ENCODE data around the gene HES2.
"Not testable (repeated sequence)": the region's sequence is repeated elsewhere in the genome, so short reads cannot be mapped to it uniquely, and the experiment has no call there.

HES2 gene

DNA sequence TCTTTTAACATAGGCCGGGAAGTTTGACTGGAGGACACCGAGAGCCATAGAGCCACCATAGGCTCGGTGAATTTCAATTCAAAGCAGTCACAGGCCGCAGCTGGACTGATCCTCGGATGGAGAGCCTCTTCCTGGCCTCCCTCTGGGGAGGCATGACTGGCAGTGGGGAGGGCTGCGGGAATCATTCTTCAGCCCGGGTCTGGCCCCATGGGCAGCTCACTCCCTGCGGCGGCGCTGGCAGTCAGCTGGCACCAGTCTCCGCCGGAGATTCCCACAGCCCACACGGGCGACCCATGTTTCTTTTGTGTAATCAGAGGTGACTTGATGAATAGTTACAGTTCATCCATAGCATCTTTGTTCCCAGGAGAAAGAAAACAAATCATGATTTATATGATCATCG, 15.4 kb upstream of the HES2 start:
- no CpG with 5 or more reads among the region's 15 CpGs for WGBS (ENCODE audit: extremely low coverage, insufficient coverage, insufficient read length)
- Histone ChIP-seq H3K36me3 (ENCODE audit: control insufficient read depth in 1 of 2, insufficient read depth in 2 of 2, low read length in 2 of 2) (no peaks in the 10 kb centered on the region), H2AK5ac (ENCODE audit: low read length) (no peak overlapping the region), H3K9me3 (ENCODE audit: insufficient read depth, low read depth, low read length) (no peaks in the 10 kb centered on the region), H3K4me1 (ENCODE audit: control insufficient read depth in 1 of 2, insufficient read depth in 2 of 2, low read length in 2 of 2) (peaks cover 8 to 10% of the 10 kb centered on the region in 2 experiments), H4K8ac (ENCODE audit: low read depth, low read length) (no peak overlapping the region), H2AFZ (ENCODE audit: insufficient read depth, low read length, poor library complexity) (no peak overlapping the region), H3K4me2 (ENCODE audit: low read length) (no peak overlapping the region), H2BK5ac (ENCODE audit: low read depth, low read length, poor library complexity) (no peak overlapping the region), H4K91ac (ENCODE audit: low read depth, low read length) (no peak overlapping the region), H3K9ac (ENCODE audit: low read length) (no peak overlapping the region), H3K4me3 (ENCODE audit: low read depth, low read length) (no peak overlapping the region), H3K27ac (ENCODE audit: low read depth, low read length) (no peak overlapping the region), H3K23ac (ENCODE audit: low read length) (no peak overlapping the region), H3K27me3 (ENCODE audit: insufficient read depth, low read length) (no peaks in the 10 kb centered on the region), H3K79me1 (ENCODE audit: low read length) (peaks cover 2% of the 10 kb centered on the region), H2BK12ac (ENCODE audit: low read length) (no peak overlapping the region), H3K14ac (ENCODE audit: low read length) (no peak overlapping the region), H3K79me2 (ENCODE audit: control insufficient read depth, insufficient read depth, low read length, poor library complexity) (no peaks in the 10 kb centered on the region), H3K18ac (ENCODE audit: low read length) (no peak overlapping the region), H4K12ac (ENCODE audit: low read depth, low read length) (no peak overlapping the region), H3K4ac (ENCODE audit: low read depth, low read length) (no peak overlapping the region), H2BK120ac (ENCODE audit: insufficient read depth, low read length, poor library complexity) (no peak overlapping the region)
- no peak for DNase-seq

DNA sequence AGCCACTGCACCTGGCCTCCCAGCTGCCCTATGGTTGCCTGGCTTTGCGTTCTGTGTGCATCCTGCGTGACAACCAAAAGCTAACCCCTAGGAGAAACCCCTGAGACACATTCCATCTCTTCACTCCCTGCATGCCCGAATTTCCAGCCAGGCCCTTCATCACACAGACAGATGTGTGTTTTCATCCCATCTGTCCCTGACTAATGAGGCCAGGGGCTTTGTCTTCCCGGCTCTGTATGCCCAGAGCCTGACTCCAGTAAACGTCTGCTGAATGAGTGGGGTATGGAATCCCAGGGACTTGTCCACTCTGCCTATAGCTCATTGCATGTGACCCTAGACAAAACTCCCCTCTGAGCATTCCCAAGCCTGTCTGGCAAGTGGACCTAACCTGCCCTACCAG, 14.5 kb upstream of the HES2 start:
- peaks cover 6 to 8% of the 10 kb centered on the region in 2 experiments for H3K4me1 ChIP-seq (ENCODE audit: control insufficient read depth in 1 of 2, insufficient read depth in 2 of 2, low read length in 2 of 2)
- H3K9ac ChIP-seq (ENCODE audit: low read length): no peak overlapping the region
- no peak overlapping the region for H2BK120ac ChIP-seq (ENCODE audit: insufficient read depth, low read length, poor library complexity)
- no peak for DNase-seq
- no peak overlapping the region for H3K4me2 ChIP-seq (ENCODE audit: low read length)
- H3K9me3 ChIP-seq (ENCODE audit: insufficient read depth, low read depth, low read length): no peaks in the 10 kb centered on the region
- H3K27me3 ChIP-seq (ENCODE audit: insufficient read depth, low read length): no peaks in the 10 kb centered on the region
- H3K79me1 ChIP-seq (ENCODE audit: low read length): no peaks in the 10 kb centered on the region
- no peaks in the 10 kb centered on the region for H3K79me2 ChIP-seq (ENCODE audit: control insufficient read depth, insufficient read depth, low read length, poor library complexity)
- H2BK5ac ChIP-seq (ENCODE audit: low read depth, low read length, poor library complexity): no peak overlapping the region
- H4K8ac ChIP-seq (ENCODE audit: low read depth, low read length): no peak overlapping the region
- no peak overlapping the region for H3K14ac ChIP-seq (ENCODE audit: low read length)
- H3K18ac ChIP-seq (ENCODE audit: low read length): no peak overlapping the region
- no peak overlapping the region for H3K23ac ChIP-seq (ENCODE audit: low read length)
- H2AK5ac ChIP-seq (ENCODE audit: low read length): no peak overlapping the region
- H3K27ac ChIP-seq (ENCODE audit: low read depth, low read length): no peak overlapping the region
- H4K12ac ChIP-seq (ENCODE audit: low read depth, low read length): no peak overlapping the region
- WGBS (ENCODE audit: extremely low coverage, insufficient coverage, insufficient read length): no CpG with 5 or more reads among the region's 5 CpGs
- H4K91ac ChIP-seq (ENCODE audit: low read depth, low read length): no peak overlapping the region
- H3K4ac ChIP-seq (ENCODE audit: low read depth, low read length): no peak overlapping the region
- H3K4me3 ChIP-seq (ENCODE audit: low read depth, low read length): no peak overlapping the region
- no peaks in the 10 kb centered on the region for H3K36me3 ChIP-seq (ENCODE audit: control insufficient read depth in 1 of 2, insufficient read depth in 2 of 2, low read length in 2 of 2)
- H2AFZ ChIP-seq (ENCODE audit: insufficient read depth, low read length, poor library complexity): no peak overlapping the region
- H2BK12ac ChIP-seq (ENCODE audit: low read length): no peak overlapping the region

DNA sequence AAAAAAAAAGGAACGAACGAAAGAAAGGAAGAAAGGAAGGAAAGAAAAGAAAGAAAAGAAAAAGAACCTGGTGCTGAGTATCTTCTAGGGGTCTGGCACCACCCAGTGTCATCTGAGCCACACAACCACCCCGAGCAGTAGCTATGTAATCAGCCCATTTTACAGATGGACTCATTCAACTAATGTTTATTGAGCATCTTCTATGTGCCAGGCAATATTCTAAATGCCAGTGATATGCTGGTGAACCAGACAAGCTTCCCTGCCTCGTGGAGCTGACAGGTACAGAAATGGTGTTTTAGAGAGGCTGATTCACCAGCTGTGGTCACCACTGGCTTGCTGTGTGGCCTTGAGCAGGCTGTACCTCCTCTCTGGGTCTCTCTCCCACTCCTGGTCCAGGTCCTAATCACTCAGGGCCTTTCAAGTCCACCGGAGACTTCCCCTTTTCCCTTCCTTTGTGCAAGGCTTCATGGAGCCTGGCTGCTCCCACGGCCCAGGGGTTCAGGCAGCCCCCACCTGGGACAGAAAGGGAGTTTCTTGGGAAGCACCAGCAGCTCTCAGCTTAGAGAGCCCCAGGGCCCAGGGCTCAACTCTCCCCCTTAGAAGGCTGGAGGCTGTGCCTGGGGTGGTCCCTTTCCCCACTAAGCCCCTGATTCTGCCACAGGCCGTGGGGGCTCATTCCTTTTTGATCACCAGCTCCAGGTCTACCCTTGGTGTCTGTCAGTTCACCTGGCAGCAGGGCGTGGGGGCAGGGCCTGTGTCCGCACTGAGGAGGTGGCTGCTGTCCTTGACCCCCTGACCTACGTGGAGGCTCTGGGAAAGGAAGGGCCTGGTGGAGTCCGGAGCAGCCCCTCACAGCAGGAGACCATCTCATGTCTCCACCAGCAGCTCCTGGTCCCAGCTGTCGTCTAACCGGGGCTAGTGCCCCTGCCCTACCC, 12.2 kb upstream of the HES2 start:
- H3K4me1 ChIP-seq (ENCODE audit: control insufficient read depth in 1 of 2, insufficient read depth in 2 of 2, low read length in 2 of 2); H3K9me3 ChIP-seq (ENCODE audit: insufficient read depth, low read depth, low read length); H3K27me3 ChIP-seq (ENCODE audit: insufficient read depth, low read length); H3K9ac ChIP-seq (ENCODE audit: low read length); DNase-seq; H2AFZ ChIP-seq (ENCODE audit: insufficient read depth, low read length, poor library complexity); H2BK120ac ChIP-seq (ENCODE audit: insufficient read depth, low read length, poor library complexity); H4K91ac ChIP-seq (ENCODE audit: low read depth, low read length); H3K4ac ChIP-seq (ENCODE audit: low read depth, low read length); H2BK12ac ChIP-seq (ENCODE audit: low read length); H3K79me2 ChIP-seq (ENCODE audit: control insufficient read depth, insufficient read depth, low read length, poor library complexity); H2BK5ac ChIP-seq (ENCODE audit: low read depth, low read length, poor library complexity); H4K8ac ChIP-seq (ENCODE audit: low read depth, low read length); H3K4me2 ChIP-seq (ENCODE audit: low read length); H3K36me3 ChIP-seq (ENCODE audit: control insufficient read depth in 1 of 2, insufficient read depth in 2 of 2, low read length in 2 of 2); H3K4me3 ChIP-seq (ENCODE audit: low read depth, low read length); H4K12ac ChIP-seq (ENCODE audit: low read depth, low read length); H3K14ac ChIP-seq (ENCODE audit: low read length); H3K79me1 ChIP-seq (ENCODE audit: low read length); H3K27ac ChIP-seq (ENCODE audit: low read depth, low read length); H2AK5ac ChIP-seq (ENCODE audit: low read length); H3K23ac ChIP-seq (ENCODE audit: low read length); H3K18ac ChIP-seq (ENCODE audit: low read length): not testable (repeated sequence)
- WGBS (ENCODE audit: extremely low coverage, insufficient coverage, insufficient read length): no CpG with 5 or more reads among the region's 13 CpGs

DNA sequence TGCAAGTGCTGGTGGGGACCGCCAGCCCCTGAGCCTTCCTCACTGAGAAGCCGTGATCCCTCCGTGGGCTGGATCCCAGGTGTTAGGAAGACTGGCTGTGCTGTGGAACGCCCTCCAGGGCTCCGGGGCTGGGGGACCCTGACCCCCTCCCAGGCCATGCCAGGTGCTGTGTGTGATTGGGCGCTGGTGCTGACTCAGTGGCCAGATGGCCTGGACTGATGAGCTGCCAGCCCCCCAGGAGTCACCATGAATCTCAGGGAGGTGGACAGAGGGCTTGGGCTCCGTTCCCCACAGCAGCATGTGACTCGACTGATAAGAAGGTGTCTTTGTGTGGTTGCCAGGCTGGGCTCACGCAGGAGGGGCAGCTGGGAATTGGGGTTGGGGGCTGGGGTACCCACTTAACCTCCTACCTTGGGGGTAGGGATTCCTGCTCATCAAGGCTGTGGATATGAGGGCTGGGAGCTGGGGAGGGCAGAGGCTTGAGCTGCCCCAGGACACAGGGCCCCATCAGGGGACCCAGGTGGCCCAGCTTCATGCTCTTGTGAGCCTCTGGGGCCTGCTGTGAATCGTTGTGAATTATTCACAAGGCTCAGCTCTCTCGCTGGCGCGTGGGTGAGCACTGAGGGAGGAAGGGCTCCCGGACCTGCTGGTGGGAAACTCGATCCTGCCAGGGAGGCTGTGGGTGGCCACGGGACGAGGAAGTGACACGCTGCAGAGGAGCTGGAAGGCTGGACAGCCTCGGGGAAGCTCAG, 10.1 kb upstream of the HES2 start:
- H2BK120ac ChIP-seq (ENCODE audit: insufficient read depth, low read length, poor library complexity); H3K18ac ChIP-seq (ENCODE audit: low read length); H3K23ac ChIP-seq (ENCODE audit: low read length); H4K12ac ChIP-seq (ENCODE audit: low read depth, low read length); H3K14ac ChIP-seq (ENCODE audit: low read length); H4K91ac ChIP-seq (ENCODE audit: low read depth, low read length); H2BK5ac ChIP-seq (ENCODE audit: low read depth, low read length, poor library complexity); H3K9ac ChIP-seq (ENCODE audit: low read length); H2AK5ac ChIP-seq (ENCODE audit: low read length); H3K27ac ChIP-seq (ENCODE audit: low read depth, low read length); H2BK12ac ChIP-seq (ENCODE audit: low read length); H3K4me2 ChIP-seq (ENCODE audit: low read length); DNase-seq; H3K4me3 ChIP-seq (ENCODE audit: low read depth, low read length); H3K4ac ChIP-seq (ENCODE audit: low read depth, low read length); H3K36me3 ChIP-seq (ENCODE audit: control insufficient read depth in 1 of 2, insufficient read depth in 2 of 2, low read length in 2 of 2); H3K79me1 ChIP-seq (ENCODE audit: low read length); H4K8ac ChIP-seq (ENCODE audit: low read depth, low read length); H3K4me1 ChIP-seq (ENCODE audit: control insufficient read depth in 1 of 2, insufficient read depth in 2 of 2, low read length in 2 of 2); H2AFZ ChIP-seq (ENCODE audit: insufficient read depth, low read length, poor library complexity); H3K9me3 ChIP-seq (ENCODE audit: insufficient read depth, low read depth, low read length); H3K79me2 ChIP-seq (ENCODE audit: control insufficient read depth, insufficient read depth, low read length, poor library complexity): not testable (repeated sequence)
- no CpG with 5 or more reads among the region's 19 CpGs for WGBS (ENCODE audit: extremely low coverage, insufficient coverage, insufficient read length)
- H3K27me3 ChIP-seq (ENCODE audit: insufficient read depth, low read length): peaks cover 14% of the 10 kb centered on the region
